Retinal pigment epithelial cell (primary cell): Measurements from ENCODE around the gene UBASH3B.

ENCODE experiments used
- DNase-seq: peaks from one replicate; pipeline ENCODE4 v3.0.0-alpha.2; 2010; ENCODE audit warnings: low read depth
- H3K4me3 ChIP-seq: 2 replicates; pipeline ENCODE4 v1.5.1; 2011; ENCODE audit warnings: mild to moderate bottlenecking, low read length, control low read depth, moderate library complexity
- CTCF ChIP-seq: conservative IDR thresholded peaks from 2 replicates; pipeline ENCODE4 v1.5.1; 2011; ENCODE audit warnings: low read depth, low read length, control low read depth, inconsistent platforms

UBASH3B gene

GRCh38 chr11:122634501-122634900 lies 21.0 kb upstream of the UBASH3B start:
- DNase-seq = no peak
- no peak for TF ChIP-seq CTCF
- no peak overlapping the region for H3K4me3 ChIP-seq

GRCh38 chr11:122637541-122637940 lies 18.0 kb upstream of the UBASH3B start:
- no peak for DNase-seq
- no peak for TF ChIP-seq CTCF
- no peak overlapping the region for H3K4me3 ChIP-seq

GRCh38 chr11:122642472-122642922 lies 13.0 kb upstream of the UBASH3B start:
- DNase-seq = no peak
- no peak for TF ChIP-seq CTCF
- H3K4me3 ChIP-seq = no peak overlapping the region

- no peak for TF ChIP-seq CTCF
- no peak for DNase-seq
- no peak overlapping the region for H3K4me3 ChIP-seq
Observed at GRCh38 chr11:122642971-122643370, 12.6 kb upstream of the UBASH3B start.

- TF ChIP-seq CTCF = no peak
- H3K4me3 ChIP-seq = no peak overlapping the region
- no peak for DNase-seq
Observed at GRCh38 chr11:122645847-122646246, 9.7 kb upstream of the UBASH3B start.

GRCh38 chr11:122646549-122647340 lies 8.8 kb upstream of the UBASH3B start:
- no peak overlapping the region for H3K4me3 ChIP-seq
- TF ChIP-seq CTCF = no peak
- no peak for DNase-seq

- no peak overlapping the region for H3K4me3 ChIP-seq
- DNase-seq = no peak
- no peak for TF ChIP-seq CTCF
Observed at GRCh38 chr11:122647736-122648275, 7.7 kb upstream of the UBASH3B start.
